ENCODE results near the gene SELENOK. TPM values are rescaled to one million over a fixed set of nuclear protein-coding genes. Genes with fewer than 3 reads are reported as not detected.

Gene SELENOK
- total and polyA plus RNA-seq, 2 donors (not counting 3 experiments of a cell fraction or from before 2014, with no cell fraction given), result 26.1 to 35.2 TPM

DNA sequence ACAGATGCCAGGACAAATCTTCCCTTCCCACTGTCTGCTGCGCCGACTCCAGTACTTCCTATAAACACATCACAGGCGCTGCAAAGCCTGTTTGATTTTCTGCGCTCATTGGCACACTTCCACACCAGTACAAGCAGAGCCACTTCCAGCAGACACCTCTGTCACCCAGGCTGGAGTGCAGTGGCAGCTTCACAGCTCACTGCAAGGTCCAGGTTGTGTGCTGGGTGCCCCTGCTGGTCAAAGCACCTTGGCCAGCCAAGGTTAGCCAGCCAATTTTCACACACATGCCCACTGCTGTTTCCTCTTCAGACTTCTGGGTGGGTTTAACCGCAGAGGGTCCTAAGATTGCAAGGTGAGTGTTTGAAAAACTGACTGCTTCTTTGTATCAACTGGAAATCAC is 50.4 kb downstream of the SELENOK start:
- FAIRE-seq, result no peak

DNA sequence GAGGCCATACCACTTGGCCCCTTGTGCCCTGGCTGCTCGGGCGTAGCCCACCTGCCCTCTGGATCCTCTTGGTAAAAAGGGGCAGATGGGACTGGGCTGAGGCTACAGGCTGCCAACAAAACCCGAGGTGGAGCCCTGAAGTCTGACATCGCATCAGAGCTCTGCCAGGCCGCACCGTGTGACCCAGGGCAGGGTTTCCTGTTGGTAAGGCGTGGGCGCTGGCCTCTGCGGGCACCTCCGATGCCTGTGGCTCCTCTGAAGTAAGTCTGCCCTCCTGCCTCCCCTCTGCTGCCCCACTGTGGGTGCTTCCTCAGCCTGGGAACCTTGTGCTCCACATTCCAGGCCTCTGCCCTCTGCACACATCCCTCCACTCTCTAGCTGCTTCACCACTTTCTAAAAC is 54.3 kb downstream of the SELENOK start:
- Histone ChIP-seq H3K4me3 (replicated peaks in 1 of 3; ENCODE audit: insufficient read depth in 1 of 3, low read depth in 1 of 3, low read length in 3 of 3) (no peak overlapping the region), H2AFZ (ENCODE audit: low read depth, low read length) (no peak overlapping the region), H3K27ac (ENCODE audit: insufficient read depth, low read depth, low read length) (no peak overlapping the region), H3K9ac (replicated peaks; ENCODE audit: extremely low read depth, insufficient read depth, low read length) (no peak overlapping the region), H3K79me2 (ENCODE audit: control insufficient read depth, insufficient read depth, low read length) (no peaks in the 10 kb centered on the region), H3K4me1 (ENCODE audit: control insufficient read depth, extremely low read depth, insufficient read depth, low read length) (no peaks in the 10 kb centered on the region), H3K9me1 (replicated peaks; ENCODE audit: control insufficient read depth, extremely low read depth, insufficient read depth, low read length) (no peaks in the 10 kb centered on the region), H3K27me3 (ENCODE audit: control insufficient read depth in 2 of 2, insufficient read depth in 2 of 2, low read length in 2 of 2) (no peaks in the 10 kb centered on the region), H3K36me3 (ENCODE audit: control insufficient read depth in 2 of 2, extremely low read depth in 1 of 2, insufficient read depth in 2 of 2, low read length in 2 of 2) (no peaks in the 10 kb centered on the region), H3K9me3 (replicated peaks; ENCODE audit: control insufficient read depth, insufficient read depth, low read length) (no peaks in the 10 kb centered on the region), H3K4me2 (ENCODE audit: insufficient read depth, low read length) (no peak overlapping the region), H4K20me1 (replicated peaks; ENCODE audit: control insufficient read depth, extremely low read depth, insufficient read depth, low read length) (no peaks in the 10 kb centered on the region)
- no TSS peak for BruUV-seq (replicated peaks)
- CTCF ChIA-PET, result no interaction called here
- TF ChIP-seq POLR2A (IDR thresholded peaks at IDR 0.05; ENCODE audit: low read depth, low read length), result no peak
- TF ChIP-seq GATA2 (IDR thresholded peaks at IDR 0.05; ENCODE audit: insufficient read depth, insufficient read length, low read depth, low read length), result no peak
- TF ChIP-seq FOS (IDR thresholded peaks at IDR 0.05; ENCODE audit: borderline replicate concordance, insufficient read depth, low read length), result no peak
- TF ChIP-seq, protein P1, sequence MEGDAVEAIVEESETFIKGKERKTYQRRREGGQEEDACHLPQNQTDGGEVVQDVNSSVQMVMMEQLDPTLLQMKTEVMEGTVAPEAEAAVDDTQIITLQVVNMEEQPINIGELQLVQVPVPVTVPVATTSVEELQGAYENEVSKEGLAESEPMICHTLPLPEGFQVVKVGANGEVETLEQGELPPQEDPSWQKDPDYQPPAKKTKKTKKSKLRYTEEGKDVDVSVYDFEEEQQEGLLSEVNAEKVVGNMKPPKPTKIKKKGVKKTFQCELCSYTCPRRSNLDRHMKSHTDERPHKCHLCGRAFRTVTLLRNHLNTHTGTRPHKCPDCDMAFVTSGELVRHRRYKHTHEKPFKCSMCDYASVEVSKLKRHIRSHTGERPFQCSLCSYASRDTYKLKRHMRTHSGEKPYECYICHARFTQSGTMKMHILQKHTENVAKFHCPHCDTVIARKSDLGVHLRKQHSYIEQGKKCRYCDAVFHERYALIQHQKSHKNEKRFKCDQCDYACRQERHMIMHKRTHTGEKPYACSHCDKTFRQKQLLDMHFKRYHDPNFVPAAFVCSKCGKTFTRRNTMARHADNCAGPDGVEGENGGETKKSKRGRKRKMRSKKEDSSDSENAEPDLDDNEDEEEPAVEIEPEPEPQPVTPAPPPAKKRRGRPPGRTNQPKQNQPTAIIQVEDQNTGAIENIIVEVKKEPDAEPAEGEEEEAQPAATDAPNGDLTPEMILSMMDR (IDR thresholded peaks at IDR 0.05; ENCODE audit: extremely low read depth in 1 of 2, insufficient read depth in 1 of 2, low read depth in 1 of 2, low read length in 2 of 2), result no peak
- no peak for TF ChIP-seq EZH2 (IDR thresholded peaks at IDR 0.05; ENCODE audit: borderline replicate concordance, low read depth, low read length, severe bottlenecking)
- TF ChIP-seq, protein P2, sequence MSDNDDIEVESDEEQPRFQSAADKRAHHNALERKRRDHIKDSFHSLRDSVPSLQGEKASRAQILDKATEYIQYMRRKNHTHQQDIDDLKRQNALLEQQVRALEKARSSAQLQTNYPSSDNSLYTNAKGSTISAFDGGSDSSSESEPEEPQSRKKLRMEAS (IDR thresholded peaks at IDR 0.05; ENCODE audit: insufficient read depth, insufficient read length), result no peak
- TF ChIP-seq JUN (IDR thresholded peaks at IDR 0.05; ENCODE audit: borderline replicate concordance, insufficient read depth, insufficient read length, low read depth), result no peak
- TF ChIP-seq MYC (IDR thresholded peaks at IDR 0.05; ENCODE audit: low read depth, low read length), result no peak
- TF ChIP-seq POLR2AphosphoS5 (IDR thresholded peaks at IDR 0.05; ENCODE audit: insufficient read depth, low read depth, low read length), result no peak
- intact Hi-C loops (cut with micrococcal nuclease) (no loop called here), dilution Hi-C loops (cut with MboI; ENCODE audit: extremely low pct_ligation_motif_present, low sequenced_read_pairs) (no loop called here)
- DNase-seq (ENCODE audit: low read depth, low spot score) (no peak), FAIRE-seq (no peak)
- POLR2A ChIA-PET, result no interaction called here

More for the DNA sequence above, 50.4 kb downstream of the SELENOK start:
- Histone ChIP-seq H3K4me1 (ENCODE audit: control insufficient read depth, extremely low read depth, insufficient read depth, low read length) (no peaks in the 10 kb centered on the region), H3K4me2 (ENCODE audit: insufficient read depth, low read length) (no peak overlapping the region), H3K4me3 (replicated peaks in 1 of 3; ENCODE audit: insufficient read depth in 1 of 3, low read depth in 1 of 3, low read length in 3 of 3) (no peak overlapping the region), H3K9me3 (replicated peaks; ENCODE audit: control insufficient read depth, insufficient read depth, low read length) (no peaks in the 10 kb centered on the region), H3K9me1 (replicated peaks; ENCODE audit: control insufficient read depth, extremely low read depth, insufficient read depth, low read length) (no peaks in the 10 kb centered on the region), H2AFZ (ENCODE audit: low read depth, low read length) (no peak overlapping the region), H4K20me1 (replicated peaks; ENCODE audit: control insufficient read depth, extremely low read depth, insufficient read depth, low read length) (no peaks in the 10 kb centered on the region), H3K36me3 (ENCODE audit: control insufficient read depth in 2 of 2, extremely low read depth in 1 of 2, insufficient read depth in 2 of 2, low read length in 2 of 2) (no peaks in the 10 kb centered on the region), H3K79me2 (ENCODE audit: control insufficient read depth, insufficient read depth, low read length) (no peaks in the 10 kb centered on the region), H3K27me3 (ENCODE audit: control insufficient read depth in 2 of 2, insufficient read depth in 2 of 2, low read length in 2 of 2) (peaks cover 12 to 13% of the 10 kb centered on the region in 2 experiments), H3K27ac (ENCODE audit: insufficient read depth, low read depth, low read length) (no peak overlapping the region), H3K9ac (replicated peaks; ENCODE audit: extremely low read depth, insufficient read depth, low read length) (no peak overlapping the region)
- ChIA-PET CTCF (no interaction called here), POLR2A (no interaction called here)
- dilution Hi-C loops (cut with MboI; ENCODE audit: extremely low pct_ligation_motif_present, low sequenced_read_pairs) (no loop called here), intact Hi-C loops (cut with micrococcal nuclease) (no loop called here)
- DNase-seq (ENCODE audit: low read depth, low spot score), result no peak
- TF ChIP-seq JUN (IDR thresholded peaks at IDR 0.05; ENCODE audit: borderline replicate concordance, insufficient read depth, insufficient read length, low read depth) (no peak), POLR2AphosphoS5 (IDR thresholded peaks at IDR 0.05; ENCODE audit: insufficient read depth, low read depth, low read length) (no peak), MYC (IDR thresholded peaks at IDR 0.05; ENCODE audit: low read depth, low read length) (no peak)
- no TSS peak for BruUV-seq (replicated peaks)

Measured in endothelial cell of umbilical vein (primary cell).